ENCODE results near the gene PFN2.

DNA sequence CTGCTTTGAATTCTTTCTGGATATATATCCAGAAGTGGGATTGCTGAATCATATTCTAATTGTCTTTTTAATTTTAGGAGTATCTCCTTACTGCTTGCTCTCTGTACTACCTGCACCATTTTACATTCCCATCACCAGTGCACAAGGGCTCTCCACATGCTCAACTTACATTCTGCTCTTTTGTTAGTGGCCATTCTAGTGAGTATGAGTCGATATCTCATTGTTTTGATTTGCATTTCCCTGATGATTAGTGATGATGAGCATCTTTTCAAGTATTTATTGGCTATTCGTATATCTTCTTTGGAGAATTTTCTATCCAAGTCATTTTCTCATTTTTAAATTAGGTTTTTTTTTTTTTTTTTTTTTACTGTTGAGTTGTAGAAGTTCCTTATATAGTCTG is 29.5 kb downstream of the PFN2 start:
- TF ChIP-seq, protein P1, sequence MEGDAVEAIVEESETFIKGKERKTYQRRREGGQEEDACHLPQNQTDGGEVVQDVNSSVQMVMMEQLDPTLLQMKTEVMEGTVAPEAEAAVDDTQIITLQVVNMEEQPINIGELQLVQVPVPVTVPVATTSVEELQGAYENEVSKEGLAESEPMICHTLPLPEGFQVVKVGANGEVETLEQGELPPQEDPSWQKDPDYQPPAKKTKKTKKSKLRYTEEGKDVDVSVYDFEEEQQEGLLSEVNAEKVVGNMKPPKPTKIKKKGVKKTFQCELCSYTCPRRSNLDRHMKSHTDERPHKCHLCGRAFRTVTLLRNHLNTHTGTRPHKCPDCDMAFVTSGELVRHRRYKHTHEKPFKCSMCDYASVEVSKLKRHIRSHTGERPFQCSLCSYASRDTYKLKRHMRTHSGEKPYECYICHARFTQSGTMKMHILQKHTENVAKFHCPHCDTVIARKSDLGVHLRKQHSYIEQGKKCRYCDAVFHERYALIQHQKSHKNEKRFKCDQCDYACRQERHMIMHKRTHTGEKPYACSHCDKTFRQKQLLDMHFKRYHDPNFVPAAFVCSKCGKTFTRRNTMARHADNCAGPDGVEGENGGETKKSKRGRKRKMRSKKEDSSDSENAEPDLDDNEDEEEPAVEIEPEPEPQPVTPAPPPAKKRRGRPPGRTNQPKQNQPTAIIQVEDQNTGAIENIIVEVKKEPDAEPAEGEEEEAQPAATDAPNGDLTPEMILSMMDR (IDR thresholded peaks at IDR 0.05; ENCODE audit: insufficient read depth, low read depth, low read length), result no peak
- TF ChIP-seq EZH2 (IDR thresholded peaks at IDR 0.05; ENCODE audit: insufficient read depth, low read length), result no peak

Measured in astrocyte (in vitro differentiated cells and primary cell).